Measurements from ENCODE around the gene METTL23.

- no peak for TF ChIP-seq EP300 (conservative IDR thresholded peaks at IDR 0.05; ENCODE audit: poor library complexity, severe bottlenecking)
- TF ChIP-seq CTCF (IDR thresholded peaks at IDR 0.05; ENCODE audit: poor library complexity, severe bottlenecking) = no peak
- no peak for TF ChIP-seq REST (IDR thresholded peaks at IDR 0.05; ENCODE audit: borderline replicate concordance)
- TF ChIP-seq EZH2 (IDR thresholded peaks at IDR 0.05; ENCODE audit: borderline replicate concordance, insufficient read depth, low read length, poor library complexity, severe bottlenecking) = no peak
- peak; percentile 43 for TF ChIP-seq POLR2AphosphoS5 (IDR thresholded peaks at IDR 0.05)
- TF ChIP-seq TAF1 (IDR thresholded peaks at IDR 0.05; ENCODE audit: low read depth) = no peak
- TF ChIP-seq MXI1 (conservative IDR thresholded peaks at IDR 0.05; ENCODE audit: poor library complexity, severe bottlenecking) = no peak
These were observed 15.6 kb upstream of the METTL23 start, which contains the start of gene MXRA7 for GRCh38 chr17:76710863-76711611.
